Subcutaneous adipose tissue (tissue), 4 donors: ENCODE measurements around the gene DYRK3. TPM values are rescaled to one million over a fixed set of nuclear protein-coding genes. Genes with fewer than 3 reads are reported as not detected.

Source experiments
- total RNA-seq, 4 donors: library from RNA; depleted of rRNA; stranded (reverse); fragments of >200 nt; gene quantifications; one replicate each; pipeline ENCODE4 v1.1.0, GENCODE V29; 2016
- TF ChIP-seq, protein P1 (sequence below): fragments of 450-650 bp; IDR thresholded peaks from one replicate; pipeline ENCODE4 v1.5.1; 2016; ENCODE audit warnings: low read depth, mild to moderate bottlenecking, control low read depth, antibody characterized with exemption, moderate library complexity

DYRK3 gene
- total RNA-seq, 4 donors from 2014 or later = 7.6 to 11.3 (median 9.8) TPM

DNA sequence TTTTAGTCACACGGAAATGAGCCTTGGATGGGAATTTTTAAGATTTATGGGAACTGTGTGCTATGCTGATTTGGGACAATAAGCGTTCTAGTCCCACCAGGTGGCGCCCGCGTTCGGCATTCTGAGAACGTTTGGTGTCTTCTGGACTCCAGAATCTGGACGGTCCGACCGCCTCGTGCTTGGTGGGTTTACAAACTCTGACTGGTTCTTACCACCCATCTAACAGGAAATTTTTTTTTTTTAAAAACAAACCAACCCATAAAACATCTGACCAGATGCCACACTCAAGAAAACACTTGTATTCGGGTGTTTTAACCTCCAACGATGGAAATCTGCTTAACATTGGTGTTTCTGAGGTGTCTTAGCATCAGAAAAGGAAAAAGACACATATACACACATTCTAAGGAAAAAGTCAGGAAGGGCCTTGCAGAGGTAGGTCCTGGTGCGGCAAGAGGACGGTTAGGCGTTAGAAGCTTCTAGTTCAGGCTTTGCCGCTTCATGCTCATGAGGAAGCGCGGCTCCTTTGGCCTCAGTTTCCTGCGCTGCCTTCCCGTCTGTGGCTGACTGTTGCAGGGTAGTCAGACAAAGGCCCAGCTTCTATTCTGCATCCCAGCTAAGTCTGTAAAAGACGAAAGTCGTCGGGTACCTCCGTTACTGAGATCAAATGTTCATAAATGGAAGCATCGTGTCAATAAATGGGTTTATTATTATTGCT, 814 bp upstream of the DYRK3 start:
- TF ChIP-seq, protein P1, sequence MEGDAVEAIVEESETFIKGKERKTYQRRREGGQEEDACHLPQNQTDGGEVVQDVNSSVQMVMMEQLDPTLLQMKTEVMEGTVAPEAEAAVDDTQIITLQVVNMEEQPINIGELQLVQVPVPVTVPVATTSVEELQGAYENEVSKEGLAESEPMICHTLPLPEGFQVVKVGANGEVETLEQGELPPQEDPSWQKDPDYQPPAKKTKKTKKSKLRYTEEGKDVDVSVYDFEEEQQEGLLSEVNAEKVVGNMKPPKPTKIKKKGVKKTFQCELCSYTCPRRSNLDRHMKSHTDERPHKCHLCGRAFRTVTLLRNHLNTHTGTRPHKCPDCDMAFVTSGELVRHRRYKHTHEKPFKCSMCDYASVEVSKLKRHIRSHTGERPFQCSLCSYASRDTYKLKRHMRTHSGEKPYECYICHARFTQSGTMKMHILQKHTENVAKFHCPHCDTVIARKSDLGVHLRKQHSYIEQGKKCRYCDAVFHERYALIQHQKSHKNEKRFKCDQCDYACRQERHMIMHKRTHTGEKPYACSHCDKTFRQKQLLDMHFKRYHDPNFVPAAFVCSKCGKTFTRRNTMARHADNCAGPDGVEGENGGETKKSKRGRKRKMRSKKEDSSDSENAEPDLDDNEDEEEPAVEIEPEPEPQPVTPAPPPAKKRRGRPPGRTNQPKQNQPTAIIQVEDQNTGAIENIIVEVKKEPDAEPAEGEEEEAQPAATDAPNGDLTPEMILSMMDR = no peak

DNA sequence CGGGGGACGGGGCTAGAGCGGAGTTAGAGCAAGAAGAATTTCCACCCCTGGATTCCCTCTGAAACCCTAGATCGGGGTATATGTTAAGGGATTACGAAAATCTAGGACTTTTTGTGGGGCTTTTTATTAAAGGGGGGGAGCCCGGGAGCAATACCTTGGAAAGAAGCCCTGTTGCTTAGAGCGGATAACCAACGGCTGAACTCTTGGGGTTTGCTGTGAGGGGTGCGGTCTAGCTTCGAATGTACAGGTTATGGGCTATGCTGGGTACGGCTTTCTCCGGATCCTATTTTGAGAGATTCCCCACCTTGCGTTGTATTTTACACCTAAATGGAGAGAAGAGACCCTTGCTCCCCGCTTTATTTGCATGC, 626 bp downstream of the DYRK3 start:
- TF ChIP-seq, protein P1 = no peak

DNA sequence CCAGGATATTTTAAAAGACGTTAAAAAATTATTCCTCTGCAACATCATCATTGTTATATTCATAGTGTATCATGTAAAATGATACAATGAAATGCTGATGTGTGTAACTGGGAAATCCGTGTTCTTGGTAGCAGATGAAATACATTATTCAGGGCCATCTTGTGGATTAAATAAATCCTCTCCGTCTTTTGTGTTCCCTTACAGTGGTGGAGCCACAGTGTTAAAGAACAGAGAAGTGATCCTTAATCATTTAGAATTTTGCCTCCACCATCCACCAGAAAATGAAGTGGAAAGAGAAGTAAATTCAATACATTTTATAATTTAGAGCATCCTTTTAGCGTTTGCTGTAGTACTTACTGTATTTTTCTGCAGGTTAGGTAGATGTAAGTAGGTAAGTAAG, 1.3 kb downstream of the DYRK3 start:
- TF ChIP-seq, protein P1 = no peak

DNA sequence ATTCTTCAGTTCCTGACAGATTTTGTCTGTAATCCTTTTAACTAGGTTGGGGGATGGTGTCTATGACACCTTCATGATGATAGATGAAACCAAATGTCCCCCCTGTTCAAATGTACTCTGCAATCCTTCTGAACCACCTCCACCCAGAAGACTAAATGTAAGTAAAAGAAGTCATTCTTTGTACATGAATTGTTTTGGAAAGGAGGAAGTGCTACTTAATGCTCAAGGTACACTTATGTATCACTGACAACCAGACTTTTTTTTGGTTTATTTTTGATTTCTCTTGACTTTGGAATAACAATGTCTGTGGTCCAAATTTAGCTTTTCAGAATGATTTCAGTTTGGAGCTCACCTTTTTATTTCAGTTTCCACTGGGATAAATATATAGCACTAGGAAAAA, 2.3 kb downstream of the DYRK3 start:
- TF ChIP-seq, protein P1 = no peak

DNA sequence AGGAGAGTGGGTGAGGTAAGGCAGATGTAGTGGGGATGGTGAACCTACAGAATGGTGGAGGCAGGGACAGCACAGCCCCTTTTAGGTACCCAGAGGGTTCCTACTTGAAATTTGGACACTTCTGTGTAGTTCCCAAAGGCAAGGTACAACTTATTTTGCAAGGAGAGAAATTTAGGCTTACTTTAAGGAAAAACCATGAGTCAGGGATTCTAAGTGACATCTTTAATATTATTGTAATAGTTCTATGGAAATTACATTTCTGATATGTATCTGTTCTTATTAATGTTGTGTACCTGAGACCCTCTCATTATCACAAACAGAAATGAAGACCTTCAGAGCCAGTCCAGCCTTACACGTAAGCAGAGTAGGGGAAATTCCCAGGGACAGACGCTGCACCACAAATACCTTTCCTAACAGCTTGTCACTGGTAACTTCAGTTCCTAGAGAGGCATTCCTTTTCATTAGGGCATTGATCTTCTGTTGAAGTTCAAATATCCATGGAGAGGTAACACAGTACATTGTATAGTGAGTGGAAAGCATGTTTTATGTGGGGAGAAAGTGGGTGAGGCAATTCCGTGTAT, 7.9 kb downstream of the DYRK3 start:
- TF ChIP-seq, protein P1 = no peak

DNA sequence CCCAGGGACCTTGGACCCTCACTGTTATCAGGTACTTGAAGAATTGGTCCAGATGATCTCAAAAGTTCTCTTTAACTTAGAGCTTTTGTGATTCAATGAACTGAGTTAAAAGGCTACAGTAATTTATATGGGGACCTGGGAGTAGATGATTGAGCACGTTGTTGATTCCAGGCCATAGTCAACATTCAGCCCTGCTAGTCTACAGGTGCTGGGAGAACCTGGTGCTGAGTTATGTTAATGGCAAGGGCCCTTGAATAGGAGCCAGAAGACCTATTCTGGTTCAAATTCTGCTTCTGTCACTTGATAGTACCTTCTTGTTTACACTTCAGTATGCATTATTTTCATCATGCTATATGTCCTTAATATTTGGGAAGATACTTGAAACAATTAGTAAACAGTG, 11.2 kb downstream of the DYRK3 start:
- TF ChIP-seq, protein P1 = no peak

DNA sequence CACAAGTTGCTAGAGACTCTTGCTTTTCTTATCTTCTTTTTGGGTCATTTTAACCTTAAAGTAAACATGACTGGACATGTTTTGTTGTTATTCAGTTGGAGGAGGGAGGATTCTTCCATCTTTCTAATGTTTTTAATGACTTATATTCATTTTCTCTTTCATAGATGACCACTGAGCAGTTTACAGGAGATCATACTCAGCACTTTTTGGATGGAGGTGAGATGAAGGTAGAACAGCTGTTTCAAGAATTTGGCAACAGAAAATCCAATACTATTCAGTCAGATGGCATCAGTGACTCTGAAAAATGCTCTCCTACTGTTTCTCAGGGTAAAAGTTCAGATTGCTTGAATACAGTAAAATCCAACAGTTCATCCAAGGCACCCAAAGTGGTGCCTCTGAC, 11.9 kb downstream of the DYRK3 start:
- TF ChIP-seq, protein P1 = no peak
